ENCODE results near the gene TTLL11.
"Not testable (repeated sequence)": the region's sequence is repeated elsewhere in the genome, so short reads cannot be mapped to it uniquely, and the experiment has no call there.

The TTLL11 gene

GRCh38 chr9:122119721-122120120 lies 26.6 kb upstream of the TTLL11 start:
- no peak for TF ChIP-seq CTCF (conservative IDR thresholded peaks at IDR 0.05; ENCODE audit: low read depth, low read length)
- H3K4me3 ChIP-seq (ENCODE audit: low read depth, low read length), result no peak overlapping the region
- DNase-seq (ENCODE audit: low read depth), result no peak

GRCh38 chr9:122119166-122119521 lies 26.0 kb upstream of the TTLL11 start:
- H3K4me3 ChIP-seq (ENCODE audit: low read depth, low read length), result no peak overlapping the region
- no peak for TF ChIP-seq CTCF (conservative IDR thresholded peaks at IDR 0.05; ENCODE audit: low read depth, low read length)
- DNase-seq (ENCODE audit: low read depth), result no peak

- TF ChIP-seq CTCF (conservative IDR thresholded peaks at IDR 0.05; ENCODE audit: low read depth, low read length), result no peak
- no peak overlapping the region for H3K4me3 ChIP-seq (ENCODE audit: low read depth, low read length)
- no peak for DNase-seq (ENCODE audit: low read depth)
Measured at GRCh38 chr9:122118343-122119165, 25.4 kb upstream of the TTLL11 start.

GRCh38 chr9:122117241-122117640 lies 24.1 kb upstream of the TTLL11 start:
- not testable (repeated sequence) for H3K4me3 ChIP-seq (ENCODE audit: low read depth, low read length); DNase-seq (ENCODE audit: low read depth)

GRCh38 chr9:122116448-122117173 lies 23.5 kb upstream of the TTLL11 start:
- no peak overlapping the region for H3K4me3 ChIP-seq (ENCODE audit: low read depth, low read length)
- no peak for TF ChIP-seq CTCF (conservative IDR thresholded peaks at IDR 0.05; ENCODE audit: low read depth, low read length)
- DNase-seq (ENCODE audit: low read depth), result no peak

- no peak overlapping the region for H3K4me3 ChIP-seq (ENCODE audit: low read depth, low read length)
- DNase-seq (ENCODE audit: low read depth), result no peak
- TF ChIP-seq CTCF (conservative IDR thresholded peaks at IDR 0.05; ENCODE audit: low read depth, low read length), result no peak
Measured at GRCh38 chr9:122116040-122116439, 22.9 kb upstream of the TTLL11 start.

- no peak for TF ChIP-seq CTCF (conservative IDR thresholded peaks at IDR 0.05; ENCODE audit: low read depth, low read length)
- no peak overlapping the region for H3K4me3 ChIP-seq (ENCODE audit: low read depth, low read length)
- no peak for DNase-seq (ENCODE audit: low read depth)
Measured at GRCh38 chr9:122115176-122116035, 22.3 kb upstream of the TTLL11 start.
